Chondrocyte (in vitro differentiated cells): ENCODE measurements around the gene A3GALT2. TPM values are rescaled to one million over a fixed set of nuclear protein-coding genes. Genes with fewer than 3 reads are reported as not detected.

Experiments used
- DNase-seq: peaks from one replicate; pipeline ENCODE4 v3.0.0; 2021; ENCODE audit warnings: mixed read lengths, low spot score
- H3K27ac Mint-ChIP-seq: one replicate; pipeline ENCODE4 v1.8.0; 2021; ENCODE audit warnings: mild to moderate bottlenecking, moderate library complexity, mixed read lengths; ENCODE audit not compliant: unreplicated experiment
- H3K27me3 Mint-ChIP-seq: 2 replicates; pipeline ENCODE4 v1.8.0; 2021; ENCODE audit warnings: low read depth, mixed read lengths
- H3K36me3 Mint-ChIP-seq: 2 replicates; pipeline ENCODE4 v1.8.0; 2021; ENCODE audit warnings: low read depth, mixed read lengths
- H3K4me1 Mint-ChIP-seq: 2 replicates; pipeline ENCODE4 v1.8.0; 2021; ENCODE audit warnings: low read depth, mild to moderate bottlenecking, mixed read lengths
- H3K4me3 Mint-ChIP-seq: one replicate; pipeline ENCODE4 v1.8.0; 2021; ENCODE audit warnings: mild to moderate bottlenecking, moderate library complexity, mixed read lengths; ENCODE audit not compliant: unreplicated experiment
- H3K9me3 Mint-ChIP-seq: 2 replicates; pipeline ENCODE4 v1.8.0; 2021; ENCODE audit warnings: low read depth, mixed read lengths
- total RNA-seq: library from RNA; stranded (reverse); gene quantifications from 3 replicates; pipeline ENCODE4 v1.2.1, GENCODE V29; 2021
- TF ChIP-seq, protein P1 (sequence below): fragments of 200-600 bp; sonication (generic); IDR thresholded peaks from 2 replicates; pipeline ENCODE4 v1.5.0; 2021; ENCODE audit warnings: antibody characterized with exemption, mild to moderate bottlenecking, moderate library complexity

A3GALT2 gene
- total RNA-seq, 1 donor from 2014 or later: 0.27 TPM

DNA sequence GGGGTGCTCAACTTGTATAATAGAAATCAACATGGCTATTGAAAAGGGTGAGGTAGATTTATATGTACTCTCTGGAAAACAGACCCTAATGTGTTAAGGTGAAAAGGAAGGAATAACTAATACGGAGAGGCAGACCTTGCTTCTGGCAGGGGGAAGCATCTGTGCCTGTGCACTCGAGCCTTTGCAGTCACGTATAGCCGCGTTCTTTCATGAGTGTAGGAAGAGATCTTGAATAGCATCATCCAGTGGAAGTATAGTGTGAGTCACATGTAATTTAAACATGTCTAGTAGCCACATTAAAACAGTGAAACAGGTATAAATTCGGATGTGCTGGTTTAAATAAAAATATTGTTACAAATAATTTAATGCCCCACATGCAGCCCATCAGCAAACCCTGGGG lies 3.0 kb downstream of the A3GALT2 start:
- TF ChIP-seq, protein P1, sequence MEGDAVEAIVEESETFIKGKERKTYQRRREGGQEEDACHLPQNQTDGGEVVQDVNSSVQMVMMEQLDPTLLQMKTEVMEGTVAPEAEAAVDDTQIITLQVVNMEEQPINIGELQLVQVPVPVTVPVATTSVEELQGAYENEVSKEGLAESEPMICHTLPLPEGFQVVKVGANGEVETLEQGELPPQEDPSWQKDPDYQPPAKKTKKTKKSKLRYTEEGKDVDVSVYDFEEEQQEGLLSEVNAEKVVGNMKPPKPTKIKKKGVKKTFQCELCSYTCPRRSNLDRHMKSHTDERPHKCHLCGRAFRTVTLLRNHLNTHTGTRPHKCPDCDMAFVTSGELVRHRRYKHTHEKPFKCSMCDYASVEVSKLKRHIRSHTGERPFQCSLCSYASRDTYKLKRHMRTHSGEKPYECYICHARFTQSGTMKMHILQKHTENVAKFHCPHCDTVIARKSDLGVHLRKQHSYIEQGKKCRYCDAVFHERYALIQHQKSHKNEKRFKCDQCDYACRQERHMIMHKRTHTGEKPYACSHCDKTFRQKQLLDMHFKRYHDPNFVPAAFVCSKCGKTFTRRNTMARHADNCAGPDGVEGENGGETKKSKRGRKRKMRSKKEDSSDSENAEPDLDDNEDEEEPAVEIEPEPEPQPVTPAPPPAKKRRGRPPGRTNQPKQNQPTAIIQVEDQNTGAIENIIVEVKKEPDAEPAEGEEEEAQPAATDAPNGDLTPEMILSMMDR: no peak
- no peaks in the 10 kb centered on the region for H3K9me3 Mint-ChIP-seq
- H3K4me1 Mint-ChIP-seq: peaks cover 15% of the 10 kb centered on the region
- no peaks in the 10 kb centered on the region for H3K27me3 Mint-ChIP-seq
- peaks cover 9% of the 10 kb centered on the region for H3K36me3 Mint-ChIP-seq
- peak overlapping the region; percentile 15 for H3K27ac Mint-ChIP-seq
- no peak overlapping the region for H3K4me3 Mint-ChIP-seq
- no peak for DNase-seq

GRCh38 chr1:33317354-33317753 lies 3.5 kb downstream of the A3GALT2 start:
- DNase-seq: peak; percentile 39
- no peak overlapping the region for H3K27ac Mint-ChIP-seq
- no peaks in the 10 kb centered on the region for H3K9me3 Mint-ChIP-seq
- no peaks in the 10 kb centered on the region for H3K27me3 Mint-ChIP-seq
- H3K4me3 Mint-ChIP-seq: no peak overlapping the region
- H3K36me3 Mint-ChIP-seq: peaks cover 8% of the 10 kb centered on the region
- TF ChIP-seq, protein P1: no peak
- H3K4me1 Mint-ChIP-seq: peaks cover 15% of the 10 kb centered on the region

- peak; percentile 62 for DNase-seq
- H3K4me3 Mint-ChIP-seq: no peak overlapping the region
Measured at GRCh38 chr1:33316601-33317000, 4.3 kb downstream of the A3GALT2 start.

DNA sequence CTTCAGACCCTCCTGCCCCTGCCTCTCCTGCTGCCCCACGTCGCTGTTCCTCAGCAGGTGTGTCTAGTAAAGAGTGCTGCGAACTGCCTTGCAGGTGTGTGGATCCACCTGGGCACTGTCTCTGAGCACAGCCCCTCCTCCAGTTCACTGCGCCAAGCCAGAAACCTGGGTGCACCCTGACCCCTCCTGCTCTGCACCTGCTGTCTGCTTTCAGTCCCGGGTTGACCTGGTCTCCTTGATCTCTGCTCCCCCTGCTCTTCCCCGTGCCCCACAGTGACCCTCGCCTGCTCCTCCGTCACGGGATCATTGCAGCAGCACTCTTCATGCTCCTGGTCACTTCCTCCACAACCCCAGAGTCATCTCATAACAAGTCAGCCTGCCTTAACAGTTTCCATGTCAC lies 6.5 kb downstream of the A3GALT2 start:
- no peaks in the 10 kb centered on the region for H3K9me3 Mint-ChIP-seq
- H3K4me1 Mint-ChIP-seq: peaks cover 15% of the 10 kb centered on the region

More at GRCh38 chr1:33316601-33317000, 4.3 kb downstream of the A3GALT2 start:
- H3K27me3 Mint-ChIP-seq: no peaks in the 10 kb centered on the region
- TF ChIP-seq, protein P1: no peak
- H3K4me1 Mint-ChIP-seq: peaks cover 15% of the 10 kb centered on the region
- no peak overlapping the region for H3K27ac Mint-ChIP-seq
- no peaks in the 10 kb centered on the region for H3K9me3 Mint-ChIP-seq
- H3K36me3 Mint-ChIP-seq: peaks cover 6% of the 10 kb centered on the region

DNA sequence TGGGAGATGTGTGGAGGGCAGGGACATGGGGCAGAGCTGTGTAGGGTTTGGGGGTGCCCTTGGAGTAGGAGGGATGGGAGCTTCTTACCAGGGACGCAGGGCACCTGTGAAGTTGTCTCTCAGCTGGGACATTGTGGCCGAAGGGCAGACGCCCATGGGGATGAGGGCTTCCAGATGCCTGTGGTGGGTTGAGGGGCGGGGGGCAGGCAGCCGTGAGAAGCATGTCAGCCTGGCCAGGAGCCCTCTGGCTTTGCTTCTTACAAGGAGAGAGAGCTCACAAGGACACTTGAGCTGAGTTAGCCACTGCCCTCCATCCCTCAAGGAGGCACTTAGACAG lies 8.5 kb downstream of the A3GALT2 start:
- Mint-ChIP-seq H3K27me3 (no peaks in the 10 kb centered on the region), H3K9me3 (no peaks in the 10 kb centered on the region), H3K27ac (no peak overlapping the region), H3K4me3 (no peak overlapping the region), H3K4me1 (peaks cover 4% of the 10 kb centered on the region), H3K36me3 (peaks cover 6% of the 10 kb centered on the region)
- DNase-seq: no peak
- TF ChIP-seq, protein P1: no peak

More for the DNA sequence above, 6.5 kb downstream of the A3GALT2 start:
- H3K27me3 Mint-ChIP-seq: no peaks in the 10 kb centered on the region
- H3K36me3 Mint-ChIP-seq: peaks cover 6% of the 10 kb centered on the region
- TF ChIP-seq, protein P1: no peak
- H3K27ac Mint-ChIP-seq: no peak overlapping the region
- peak; percentile 71 for DNase-seq
- no peak overlapping the region for H3K4me3 Mint-ChIP-seq
